ENCODE data around the gene LRP6.

The LRP6 gene

GRCh38 chr12:12210983-12211382, 55.9 kb downstream of the LRP6 start:
- DNase-seq: no peak

- DNase-seq: no peak
Observed at GRCh38 chr12:12210416-12210815, 56.4 kb downstream of the LRP6 start.

GRCh38 chr12:12209675-12210074, 57.2 kb downstream of the LRP6 start:
- DNase-seq: no peak

- DNase-seq: no peak
Observed at GRCh38 chr12:12209043-12209442, 57.8 kb downstream of the LRP6 start.

GRCh38 chr12:12207746-12208145, 59.1 kb downstream of the LRP6 start:
- DNase-seq: no peak

- DNase-seq: no peak
Observed at GRCh38 chr12:12206776-12207388, 60.0 kb downstream of the LRP6 start.

GRCh38 chr12:12202747-12203146, 64.1 kb downstream of the LRP6 start:
- DNase-seq: no peak

- DNase-seq: no peak
Observed at GRCh38 chr12:12202105-12202504, 64.7 kb downstream of the LRP6 start.

GRCh38 chr12:12201274-12201758, 65.5 kb downstream of the LRP6 start:
- DNase-seq: no peak

GRCh38 chr12:12200363-12200762, 66.5 kb downstream of the LRP6 start:
- no peak for DNase-seq

- no peak for DNase-seq
Observed at GRCh38 chr12:12198124-12198523, 68.7 kb downstream of the LRP6 start.

GRCh38 chr12:12197128-12197527, 69.7 kb downstream of the LRP6 start:
- DNase-seq: no peak

- no peak for DNase-seq
Observed at GRCh38 chr12:12195516-12195915, 71.3 kb downstream of the LRP6 start.

- no peak for DNase-seq
Observed at GRCh38 chr12:12195081-12195480, 71.8 kb downstream of the LRP6 start.

GRCh38 chr12:12194206-12194605, 72.6 kb downstream of the LRP6 start:
- DNase-seq: no peak

- no peak for DNase-seq
Observed at GRCh38 chr12:12191008-12191407, 75.8 kb downstream of the LRP6 start.

GRCh38 chr12:12190087-12190809, 76.6 kb downstream of the LRP6 start:
- no peak for DNase-seq

GRCh38 chr12:12185414-12185813, 81.4 kb downstream of the LRP6 start:
- DNase-seq: no peak

GRCh38 chr12:12182703-12183365, 84.0 kb downstream of the LRP6 start:
- no peak for DNase-seq

GRCh38 chr12:12181511-12181910, 85.3 kb downstream of the LRP6 start:
- no peak for DNase-seq

- DNase-seq: no peak
Observed at GRCh38 chr12:12180575-12180974, 86.3 kb downstream of the LRP6 start.

GRCh38 chr12:12180136-12180535, 86.7 kb downstream of the LRP6 start:
- no peak for DNase-seq

- DNase-seq: no peak
Observed at GRCh38 chr12:12178559-12178958, 88.3 kb downstream of the LRP6 start.

GRCh38 chr12:12176402-12176801, 90.4 kb downstream of the LRP6 start:
- DNase-seq: no peak

Data from SW 1271 (cell line).